ENCODE measurements around the gene KCTD5. TPM values are rescaled to one million over a fixed set of nuclear protein-coding genes. Genes with fewer than 3 reads are reported as not detected.

KCTD5 gene
- total RNA-seq, 1 experiment from 2014 or later: 42.1 TPM

- RAD21 ChIA-PET (ENCODE audit: low non-redundant PET in 1 of 2, low total read pairs in 2 of 2, uncharacterized antibody in 2 of 2, unreplicated experiment in 2 of 2): no interaction called here
- no peaks in the 10 kb centered on the region for H3K27me3 ChIP-seq (ENCODE audit: insufficient read depth, low read length)
- CTCF ChIA-PET: no interaction called here
- intact Hi-C loops (cut with micrococcal nuclease): no loop called here
- no peak overlapping the region for H3K9ac ChIP-seq (ENCODE audit: low read length)
- H3K9me2 ChIP-seq (ENCODE audit: insufficient read depth): no peaks in the 10 kb centered on the region
- no peaks in the 10 kb centered on the region for H4K20me1 ChIP-seq (ENCODE audit: insufficient read depth)
- no peaks in the 10 kb centered on the region for H3K36me3 ChIP-seq (ENCODE audit: control insufficient read depth in 1 of 2, insufficient read depth in 2 of 2, low read length in 2 of 2)
- no peak overlapping the region for H3K27ac ChIP-seq (ENCODE audit: low read depth, low read length)
- no peak for DNase-seq (ENCODE audit: low read depth, low spot score)
- H3K4me3 ChIP-seq (replicated peaks in 1 of 2; ENCODE audit: low read depth in 1 of 2, low read length in 2 of 2): no peak overlapping the region
- H3K4me2 ChIP-seq (ENCODE audit: low read length): no peak overlapping the region
- no peak for TF ChIP-seq EZH2phosphoT487 (IDR thresholded peaks at IDR 0.05; ENCODE audit: borderline replicate concordance)
- no peak for TF ChIP-seq POLR2A (IDR thresholded peaks at IDR 0.05; ENCODE audit: borderline replicate concordance, extremely low read depth, insufficient read depth, insufficient read length)
- TF ChIP-seq SP1 (IDR thresholded peaks at IDR 0.05; ENCODE audit: low read depth): no peak
- no peak for TF ChIP-seq EZH2 (IDR thresholded peaks at IDR 0.05)
- TF ChIP-seq MAX (IDR thresholded peaks at IDR 0.05): no peak
- TF ChIP-seq SRF (IDR thresholded peaks at IDR 0.05; ENCODE audit: low read depth): no peak
- no peak for TF ChIP-seq ATF3 (IDR thresholded peaks at IDR 0.05)
- TF ChIP-seq RAD21 (IDR thresholded peaks at IDR 0.05; ENCODE audit: low read depth): no peak
- no peak for TF ChIP-seq POLR2AphosphoS5 (IDR thresholded peaks at IDR 0.05; ENCODE audit: low read depth, low read length)
- TF ChIP-seq CBX3 (IDR thresholded peaks at IDR 0.05; ENCODE audit: low read depth): no peak
- TF ChIP-seq FOSL1 (IDR thresholded peaks at IDR 0.05; ENCODE audit: low read depth): no peak
- TF ChIP-seq ELF1 (IDR thresholded peaks at IDR 0.05; ENCODE audit: borderline replicate concordance, low read depth): no peak
- no peak for TF ChIP-seq ZBTB33 (IDR thresholded peaks at IDR 0.05; ENCODE audit: extremely low read depth, insufficient replicate concordance, low read length)
- TF ChIP-seq JUND (IDR thresholded peaks at IDR 0.05): no peak
- TF ChIP-seq SIN3A (IDR thresholded peaks at IDR 0.05; ENCODE audit: low read depth): no peak
- peaks cover 28 to 39% of the 10 kb centered on the region in 2 experiments for H3K4me1 ChIP-seq (ENCODE audit: control insufficient read depth in 1 of 2, insufficient read depth in 2 of 2, low read length in 2 of 2)
- no peaks in the 10 kb centered on the region for H3K9me3 ChIP-seq (ENCODE audit: control insufficient read depth in 1 of 2, insufficient read depth in 1 of 2, low read depth in 1 of 2, low read length in 2 of 2)
- ATAC-seq: no peak
- no peak overlapping the region for H2AFZ ChIP-seq (ENCODE audit: low read depth, low read length, poor library complexity, severe bottlenecking)
- no TSS peak for BruUV-seq (replicated peaks)
- no peaks in the 10 kb centered on the region for H3K79me2 ChIP-seq (ENCODE audit: insufficient read depth, low read length)
- POLR2A ChIA-PET: no interaction called here
Observed at GRCh38 chr16:2724088-2724676, 41.9 kb downstream of the KCTD5 start.
